SK-N-SH treated with all-trans-retinoic acid at 6 μM for 48 hours (cell line): ENCODE results near the gene MYB.

ENCODE experiments used
- ATAC-seq: fragments of 200-7000 bp; cut with Tn5 transposase; 3 replicates; pipeline ENCODE4 v1.9.1; 2020; ENCODE audit warnings: mild to moderate bottlenecking, moderate library complexity
- ARNTL ChIP-seq: fragments of 450-650 bp; formaldehyde crosslinking; IDR thresholded peaks from 2 replicates; pipeline ENCODE4 v1.5.0; 2020; ENCODE audit warnings: low read depth, mild to moderate bottlenecking, moderate library complexity, borderline replicate concordance
- BACH2 ChIP-seq: fragments of 250-450 bp; sonication (Bioruptor Pico); IDR thresholded peaks from 2 replicates; pipeline ENCODE4 v1.9.0; 2021; ENCODE audit warnings: mild to moderate bottlenecking, borderline replicate concordance
- CREB5 ChIP-seq: fragments of 250-450 bp; sonication (Bioruptor Pico); IDR thresholded peaks from 2 replicates; pipeline ENCODE4 v1.5.1; 2020; ENCODE audit warnings: low read depth, mild to moderate bottlenecking, moderate library complexity
- CSDC2 ChIP-seq: fragments of 250-450 bp; sonication (Bioruptor Pico); IDR thresholded peaks from 2 replicates; pipeline ENCODE4 v1.5.0; 2020; ENCODE audit warnings: mild to moderate bottlenecking, moderate library complexity
- ESRRG ChIP-seq: fragments of 250-450 bp; sonication (Bioruptor Pico); IDR thresholded peaks from 2 replicates; pipeline ENCODE4 v1.6.1; 2021; ENCODE audit warnings: mild to moderate bottlenecking
- GLIS3 ChIP-seq: fragments of 250-450 bp; sonication (Bioruptor Pico); IDR thresholded peaks from 2 replicates; pipeline ENCODE4 v1.5.0; 2020; ENCODE audit warnings: mild to moderate bottlenecking, moderate library complexity
- ISL1 ChIP-seq: fragments of 250-450 bp; sonication (Bioruptor Pico); IDR thresholded peaks from 2 replicates; pipeline ENCODE4 v2.1.2; 2022; ENCODE audit warnings: mild to moderate bottlenecking, moderate library complexity
- OSR1 ChIP-seq: fragments of 250-450 bp; sonication (Bioruptor Pico); IDR thresholded peaks from 2 replicates; pipeline ENCODE4 v1.8.0; 2022; ENCODE audit warnings: moderate library complexity, mild to moderate bottlenecking, inconsistent platforms
- PPARA ChIP-seq: fragments of 250-450 bp; sonication (Bioruptor Pico); IDR thresholded peaks from 2 replicates; pipeline ENCODE4 v1.5.0; 2020; ENCODE audit warnings: mild to moderate bottlenecking, borderline replicate concordance
- RARB ChIP-seq: fragments of 250-450 bp; sonication (Bioruptor Pico); IDR thresholded peaks from 2 replicates; pipeline ENCODE4 v1.8.0; 2021; ENCODE audit warnings: mild to moderate bottlenecking, moderate library complexity
- SNAI2 ChIP-seq: fragments of 250-450 bp; sonication (Bioruptor Pico); IDR thresholded peaks from 2 replicates; pipeline ENCODE4 v1.5.0; 2020; ENCODE audit warnings: mild to moderate bottlenecking, moderate library complexity
- TCF4 ChIP-seq: fragments of 250-450 bp; sonication (Bioruptor Pico); IDR thresholded peaks from 2 replicates; pipeline ENCODE4 v1.8.0; 2021; ENCODE audit warnings: mild to moderate bottlenecking, moderate library complexity, borderline replicate concordance
- TOX ChIP-seq: fragments of 250-450 bp; sonication (Bioruptor Pico); IDR thresholded peaks from 2 replicates; pipeline ENCODE4 v1.8.0; 2021; ENCODE audit warnings: mild to moderate bottlenecking, moderate library complexity, borderline replicate concordance
- ZC3H10 ChIP-seq: fragments of 250-450 bp; sonication (Bioruptor Pico); IDR thresholded peaks from 2 replicates; pipeline ENCODE4 v1.5.1; 2021; ENCODE audit warnings: mild to moderate bottlenecking, moderate library complexity
- ZFP3 ChIP-seq: fragments of 250-450 bp; sonication (Bioruptor Pico); IDR thresholded peaks from 2 replicates; pipeline ENCODE4 v1.5.0; 2020; ENCODE audit warnings: mild to moderate bottlenecking, moderate library complexity
- ZFP30 ChIP-seq: fragments of 450-650 bp; formaldehyde crosslinking; IDR thresholded peaks from 2 replicates; pipeline ENCODE4 v1.5.0; 2022; ENCODE audit warnings: mild to moderate bottlenecking, moderate library complexity
- ZNF565 ChIP-seq: fragments of 450-650 bp; formaldehyde crosslinking; conservative IDR thresholded peaks from 2 replicates; pipeline ENCODE4 v1.5.0; 2020; ENCODE audit warnings: low read depth, mild to moderate bottlenecking, moderate library complexity
- ZNF70 ChIP-seq: fragments of 450-650 bp; formaldehyde crosslinking; IDR thresholded peaks from 2 replicates; pipeline ENCODE4 v1.5.0; 2020; ENCODE audit warnings: mild to moderate bottlenecking, moderate library complexity
- ZNF8 ChIP-seq: fragments of 450-650 bp; formaldehyde crosslinking; IDR thresholded peaks from 2 replicates; pipeline ENCODE4 v1.5.0; 2020; ENCODE audit warnings: mild to moderate bottlenecking, moderate library complexity
- TF ChIP-seq, protein P1 (sequence below): fragments of 250-450 bp; sonication (Bioruptor Pico); IDR thresholded peaks from 2 replicates; pipeline ENCODE4 v1.8.0; 2021; ENCODE audit warnings: low read depth, mild to moderate bottlenecking, moderate library complexity, borderline replicate concordance
- TF ChIP-seq, protein P2 (sequence below): fragments of 250-450 bp; sonication (Bioruptor Pico); IDR thresholded peaks from 2 replicates; pipeline ENCODE4 v1.5.1; 2021; ENCODE audit warnings: mild to moderate bottlenecking, moderate library complexity
- TF ChIP-seq, protein P3 (sequence below): fragments of 250-450 bp; sonication (Bioruptor Pico); IDR thresholded peaks from 2 replicates; pipeline ENCODE4 v1.5.0; 2020; ENCODE audit warnings: mild to moderate bottlenecking, moderate library complexity

Gene MYB

DNA sequence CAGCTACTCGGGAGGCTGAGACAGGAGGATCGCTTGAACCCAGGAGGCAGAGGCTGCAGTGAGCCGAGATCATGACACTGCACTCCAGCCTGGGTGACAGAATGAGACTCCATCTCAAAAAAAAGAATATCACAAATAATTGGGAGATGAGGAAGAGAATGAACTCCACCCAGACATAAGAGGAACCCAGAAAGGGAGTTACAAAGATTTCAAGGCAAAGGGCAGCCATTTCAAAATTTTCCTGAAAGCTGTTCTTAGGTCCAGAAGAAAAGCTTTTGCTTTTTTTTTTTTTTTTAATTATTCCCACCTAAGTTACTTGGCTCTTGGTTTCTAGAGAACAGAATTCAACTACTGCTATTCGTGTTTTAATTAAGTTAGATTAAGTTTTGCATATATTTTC lies 23.8 kb downstream of the MYB start:
- TF ChIP-seq ZFP30 (CRISPR knock-in tag): no peak
- no peak for TF ChIP-seq TCF4 (CRISPR knock-in tag)
- no peak for TF ChIP-seq ESRRG (CRISPR knock-in tag)
- no peak for TF ChIP-seq TOX (CRISPR knock-in tag)
- TF ChIP-seq CREB5 (CRISPR knock-in tag): no peak

GRCh38 chr6:135209803-135210202 lies 28.7 kb downstream of the MYB start:
- no peak for TF ChIP-seq RARB (CRISPR knock-in tag)
- TF ChIP-seq, protein P1, sequence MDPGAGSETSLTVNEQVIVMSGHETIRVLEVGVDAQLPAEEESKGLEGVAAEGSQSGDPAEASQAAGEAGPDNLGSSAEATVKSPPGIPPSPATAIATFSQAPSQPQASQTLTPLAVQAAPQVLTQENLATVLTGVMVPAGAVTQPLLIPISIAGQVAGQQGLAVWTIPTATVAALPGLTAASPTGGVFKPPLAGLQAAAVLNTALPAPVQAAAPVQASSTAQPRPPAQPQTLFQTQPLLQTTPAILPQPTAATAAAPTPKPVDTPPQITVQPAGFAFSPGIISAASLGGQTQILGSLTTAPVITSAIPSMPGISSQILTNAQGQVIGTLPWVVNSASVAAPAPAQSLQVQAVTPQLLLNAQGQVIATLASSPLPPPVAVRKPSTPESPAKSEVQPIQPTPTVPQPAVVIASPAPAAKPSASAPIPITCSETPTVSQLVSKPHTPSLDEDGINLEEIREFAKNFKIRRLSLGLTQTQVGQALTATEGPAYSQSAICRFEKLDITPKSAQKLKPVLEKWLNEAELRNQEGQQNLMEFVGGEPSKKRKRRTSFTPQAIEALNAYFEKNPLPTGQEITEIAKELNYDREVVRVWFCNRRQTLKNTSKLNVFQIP (CRISPR knock-in tag): no peak
- no peak for TF ChIP-seq SNAI2 (CRISPR knock-in tag)
- no peak for TF ChIP-seq ZNF8 (CRISPR knock-in tag)
- TF ChIP-seq PPARA: no peak
- TF ChIP-seq, protein P2, sequence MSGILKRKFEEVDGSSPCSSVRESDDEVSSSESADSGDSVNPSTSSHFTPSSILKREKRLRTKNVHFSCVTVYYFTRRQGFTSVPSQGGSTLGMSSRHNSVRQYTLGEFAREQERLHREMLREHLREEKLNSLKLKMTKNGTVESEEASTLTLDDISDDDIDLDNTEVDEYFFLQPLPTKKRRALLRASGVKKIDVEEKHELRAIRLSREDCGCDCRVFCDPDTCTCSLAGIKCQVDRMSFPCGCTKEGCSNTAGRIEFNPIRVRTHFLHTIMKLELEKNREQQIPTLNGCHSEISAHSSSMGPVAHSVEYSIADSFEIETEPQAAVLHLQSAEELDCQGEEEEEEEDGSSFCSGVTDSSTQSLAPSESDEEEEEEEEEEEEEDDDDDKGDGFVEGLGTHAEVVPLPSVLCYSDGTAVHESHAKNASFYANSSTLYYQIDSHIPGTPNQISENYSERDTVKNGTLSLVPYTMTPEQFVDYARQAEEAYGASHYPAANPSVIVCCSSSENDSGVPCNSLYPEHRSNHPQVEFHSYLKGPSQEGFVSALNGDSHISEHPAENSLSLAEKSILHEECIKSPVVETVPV (CRISPR knock-in tag): no peak
- no peak for TF ChIP-seq CSDC2 (CRISPR knock-in tag)
- no peak for TF ChIP-seq TCF4 (CRISPR knock-in tag)
- TF ChIP-seq ARNTL (CRISPR knock-in tag): no peak
- TF ChIP-seq BACH2 (CRISPR knock-in tag): no peak
- no peak for TF ChIP-seq ZNF565
- TF ChIP-seq OSR1 (CRISPR knock-in tag): no peak
- TF ChIP-seq TOX (CRISPR knock-in tag): no peak
- no peak for TF ChIP-seq ZFP3
- no peak for TF ChIP-seq ZC3H10 (CRISPR knock-in tag)
- TF ChIP-seq, protein P3, sequence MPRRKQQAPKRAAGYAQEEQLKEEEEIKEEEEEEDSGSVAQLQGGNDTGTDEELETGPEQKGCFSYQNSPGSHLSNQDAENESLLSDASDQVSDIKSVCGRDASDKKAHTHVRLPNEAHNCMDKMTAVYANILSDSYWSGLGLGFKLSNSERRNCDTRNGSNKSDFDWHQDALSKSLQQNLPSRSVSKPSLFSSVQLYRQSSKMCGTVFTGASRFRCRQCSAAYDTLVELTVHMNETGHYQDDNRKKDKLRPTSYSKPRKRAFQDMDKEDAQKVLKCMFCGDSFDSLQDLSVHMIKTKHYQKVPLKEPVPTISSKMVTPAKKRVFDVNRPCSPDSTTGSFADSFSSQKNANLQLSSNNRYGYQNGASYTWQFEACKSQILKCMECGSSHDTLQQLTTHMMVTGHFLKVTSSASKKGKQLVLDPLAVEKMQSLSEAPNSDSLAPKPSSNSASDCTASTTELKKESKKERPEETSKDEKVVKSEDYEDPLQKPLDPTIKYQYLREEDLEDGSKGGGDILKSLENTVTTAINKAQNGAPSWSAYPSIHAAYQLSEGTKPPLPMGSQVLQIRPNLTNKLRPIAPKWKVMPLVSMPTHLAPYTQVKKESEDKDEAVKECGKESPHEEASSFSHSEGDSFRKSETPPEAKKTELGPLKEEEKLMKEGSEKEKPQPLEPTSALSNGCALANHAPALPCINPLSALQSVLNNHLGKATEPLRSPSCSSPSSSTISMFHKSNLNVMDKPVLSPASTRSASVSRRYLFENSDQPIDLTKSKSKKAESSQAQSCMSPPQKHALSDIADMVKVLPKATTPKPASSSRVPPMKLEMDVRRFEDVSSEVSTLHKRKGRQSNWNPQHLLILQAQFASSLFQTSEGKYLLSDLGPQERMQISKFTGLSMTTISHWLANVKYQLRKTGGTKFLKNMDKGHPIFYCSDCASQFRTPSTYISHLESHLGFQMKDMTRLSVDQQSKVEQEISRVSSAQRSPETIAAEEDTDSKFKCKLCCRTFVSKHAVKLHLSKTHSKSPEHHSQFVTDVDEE (CRISPR knock-in tag): no peak
- TF ChIP-seq GLIS3 (CRISPR knock-in tag): no peak
- TF ChIP-seq, all 23 proteins: peak for 0
- ATAC-seq: no peak

More for the DNA sequence above, 23.8 kb downstream of the MYB start:
- no peak for ATAC-seq

GRCh38 chr6:135210632-135211305 lies 29.7 kb downstream of the MYB start:
- no peak for ATAC-seq
- no peak for TF ChIP-seq ISL1 (CRISPR knock-in tag)
- no peak for TF ChIP-seq ZFP3
- no peak for TF ChIP-seq PPARA
- TF ChIP-seq ESRRG (CRISPR knock-in tag): no peak
- TF ChIP-seq, protein P3 (CRISPR knock-in tag): no peak
- no peak for TF ChIP-seq CSDC2 (CRISPR knock-in tag)
- TF ChIP-seq ZC3H10 (CRISPR knock-in tag): no peak
- TF ChIP-seq, protein P1 (CRISPR knock-in tag): no peak
- TF ChIP-seq TCF4 (CRISPR knock-in tag): no peak
- TF ChIP-seq ZNF70 (CRISPR knock-in tag): no peak
- no peak for TF ChIP-seq ARNTL (CRISPR knock-in tag)
- TF ChIP-seq, protein P2 (CRISPR knock-in tag): no peak
- no peak for TF ChIP-seq ZNF8 (CRISPR knock-in tag)
- no peak for TF ChIP-seq BACH2 (CRISPR knock-in tag)
